HL-60 (cell line): ENCODE measurements around the gene SDK1.

Experiments
- CTCF ChIP-seq: IDR thresholded peaks from one replicate; pipeline ENCODE4 v1.5.1; 2011; ENCODE audit warnings: low read length, control low read depth, inconsistent platforms; ENCODE audit not compliant: insufficient read depth
- GABPA ChIP-seq: IDR thresholded peaks from 2 replicates; pipeline ENCODE4 v1.6.1; 2012; ENCODE audit warnings: low read depth
- POLR2AphosphoS5 ChIP-seq: IDR thresholded peaks from 2 replicates; pipeline ENCODE4 v1.6.1; 2012; ENCODE audit warnings: low read depth
- REST ChIP-seq: IDR thresholded peaks from 2 replicates; pipeline ENCODE4 v1.6.1; 2012; ENCODE audit warnings: low read depth; ENCODE audit not compliant: insufficient replicate concordance
- SPI1 ChIP-seq: IDR thresholded peaks from 2 replicates; pipeline ENCODE4 v1.6.1; 2012; ENCODE audit warnings: low read depth, mild to moderate bottlenecking, borderline replicate concordance

- TF ChIP-seq CTCF (no peak), POLR2AphosphoS5 (no peak), REST (no peak), SPI1 (no peak), GABPA (no peak)
These were observed 812.9 kb downstream of the SDK1 start for GRCh38 chr7:4113976-4114375.
